ENCODE measurements around the gene MYO1H.

The MYO1H gene

DNA sequence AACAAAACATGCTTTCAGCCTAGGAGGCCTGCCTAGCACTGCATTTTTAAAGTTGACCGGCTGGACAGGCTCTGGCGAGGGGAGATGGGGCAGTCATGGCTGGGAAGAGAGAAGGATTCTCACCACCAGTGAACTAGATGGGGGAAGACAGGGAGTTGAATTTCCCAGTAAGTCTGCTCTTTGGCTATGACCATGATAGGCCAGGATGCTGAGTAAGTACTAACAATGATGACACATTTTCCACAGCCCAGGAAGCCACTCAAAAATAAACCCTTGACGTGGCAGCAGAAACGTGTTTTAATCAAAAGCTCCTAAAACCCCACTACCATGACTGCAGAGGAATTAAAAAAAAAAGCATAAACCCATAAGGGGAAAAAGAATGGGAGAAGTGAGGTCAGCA is 110.4 kb downstream of the MYO1H start:
- POLR2A ChIA-PET, result no interaction called here
- TF ChIP-seq ZNF10 (tag by site-specific recombination; IDR thresholded peaks at IDR 0.05) (no peak), ZFP37 (tag by site-specific recombination; IDR thresholded peaks at IDR 0.05) (no peak), GLIS1 (tag by site-specific recombination; IDR thresholded peaks at IDR 0.05) (no peak)
- TF ChIP-seq, protein P1, sequence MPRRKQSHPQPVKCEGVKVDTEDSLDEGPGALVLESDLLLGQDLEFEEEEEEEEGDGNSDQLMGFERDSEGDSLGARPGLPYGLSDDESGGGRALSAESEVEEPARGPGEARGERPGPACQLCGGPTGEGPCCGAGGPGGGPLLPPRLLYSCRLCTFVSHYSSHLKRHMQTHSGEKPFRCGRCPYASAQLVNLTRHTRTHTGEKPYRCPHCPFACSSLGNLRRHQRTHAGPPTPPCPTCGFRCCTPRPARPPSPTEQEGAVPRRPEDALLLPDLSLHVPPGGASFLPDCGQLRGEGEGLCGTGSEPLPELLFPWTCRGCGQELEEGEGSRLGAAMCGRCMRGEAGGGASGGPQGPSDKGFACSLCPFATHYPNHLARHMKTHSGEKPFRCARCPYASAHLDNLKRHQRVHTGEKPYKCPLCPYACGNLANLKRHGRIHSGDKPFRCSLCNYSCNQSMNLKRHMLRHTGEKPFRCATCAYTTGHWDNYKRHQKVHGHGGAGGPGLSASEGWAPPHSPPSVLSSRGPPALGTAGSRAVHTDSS (tag by site-specific recombination; IDR thresholded peaks at IDR 0.05), result no peak
- Histone ChIP-seq H3K27ac (ENCODE audit: extremely low read depth, low read depth, low read length) (no peak overlapping the region), H3K4me3 (ENCODE audit: low read depth, low read length) (no peak overlapping the region), H3K9me3 (ENCODE audit: control insufficient read depth, insufficient read depth, low read depth, low read length) (no peaks in the 10 kb centered on the region), H3K4me1 (ENCODE audit: control insufficient read depth, insufficient read depth, low read length) (peaks cover 10% of the 10 kb centered on the region), H3K36me3 (ENCODE audit: control insufficient read depth in 2 of 2, insufficient read depth in 1 of 2, low read length in 2 of 2) (peaks cover 29 to 62% of the 10 kb centered on the region in 2 experiments)
- CTCF ChIA-PET, result interaction anchor here (0.6 to 1.7 kb wide), 4 partner anchors 25 to 126 kb away, joined by 3 to 4 read pairs (median 4); no protein-coding TSS in a partner anchor

DNA sequence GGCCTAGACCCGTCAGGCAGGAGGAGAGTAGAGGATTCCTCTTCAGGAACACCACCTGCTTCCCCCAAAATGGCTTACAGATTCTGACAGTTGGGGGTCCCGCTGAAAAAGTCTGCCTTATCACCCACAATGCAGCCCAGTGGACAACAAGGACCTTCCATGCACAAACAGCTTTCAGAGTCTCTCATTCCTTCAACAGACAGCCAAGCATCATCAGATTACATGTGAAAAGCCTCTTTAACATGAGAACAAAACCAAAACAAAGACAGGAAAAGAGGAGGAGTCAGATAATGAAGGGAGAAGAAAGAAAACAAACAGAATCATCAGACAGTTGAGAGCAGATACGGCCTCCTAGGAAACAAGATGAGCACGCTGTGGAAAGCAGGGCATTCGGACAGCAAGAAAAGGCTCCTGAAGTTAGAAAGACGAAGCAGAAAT is 111.1 kb downstream of the MYO1H start:
- TF ChIP-seq ZNF555 (tag by site-specific recombination; conservative IDR thresholded peaks at IDR 0.05), result no peak
- TF ChIP-seq PRDM1 (tag by site-specific recombination; IDR thresholded peaks at IDR 0.05), result no peak
- TF ChIP-seq ZNF549 (tag by site-specific recombination; IDR thresholded peaks at IDR 0.05), result no peak
- TF ChIP-seq ZBTB17 (tag by site-specific recombination; IDR thresholded peaks at IDR 0.05), result no peak
- no peak for TF ChIP-seq ZNF324 (tag by site-specific recombination; IDR thresholded peaks at IDR 0.05)
- TF ChIP-seq ZNF791 (tag by site-specific recombination; IDR thresholded peaks at IDR 0.05), result no peak
- TF ChIP-seq SCRT2 (tag by site-specific recombination; IDR thresholded peaks at IDR 0.05), result no peak
- no peak for TF ChIP-seq KLF1 (tag by site-specific recombination; IDR thresholded peaks at IDR 0.05)
- TF ChIP-seq ZNF19 (tag by site-specific recombination; IDR thresholded peaks at IDR 0.05; ENCODE audit: low read depth), result no peak
- TF ChIP-seq OVOL3 (tag by site-specific recombination; IDR thresholded peaks at IDR 0.05), result no peak
- no peaks in the 10 kb centered on the region for H3K9me3 ChIP-seq (ENCODE audit: control insufficient read depth, insufficient read depth, low read depth, low read length)
- ChIA-PET CTCF (interaction anchor here (0.7 to 1.7 kb wide), 2 partner anchors 31 to 38 kb away, joined by 4 read pairs; no protein-coding TSS in a partner anchor), POLR2A (no interaction called here)
- no peak overlapping the region for H3K27ac ChIP-seq (ENCODE audit: extremely low read depth, low read depth, low read length)
- peaks cover 17% of the 10 kb centered on the region for H3K4me1 ChIP-seq (ENCODE audit: control insufficient read depth, insufficient read depth, low read length)
- peaks cover 25 to 55% of the 10 kb centered on the region in 2 experiments for H3K36me3 ChIP-seq (ENCODE audit: control insufficient read depth in 2 of 2, insufficient read depth in 1 of 2, low read length in 2 of 2)
- no peak overlapping the region for H3K4me3 ChIP-seq (ENCODE audit: low read depth, low read length)

DNA sequence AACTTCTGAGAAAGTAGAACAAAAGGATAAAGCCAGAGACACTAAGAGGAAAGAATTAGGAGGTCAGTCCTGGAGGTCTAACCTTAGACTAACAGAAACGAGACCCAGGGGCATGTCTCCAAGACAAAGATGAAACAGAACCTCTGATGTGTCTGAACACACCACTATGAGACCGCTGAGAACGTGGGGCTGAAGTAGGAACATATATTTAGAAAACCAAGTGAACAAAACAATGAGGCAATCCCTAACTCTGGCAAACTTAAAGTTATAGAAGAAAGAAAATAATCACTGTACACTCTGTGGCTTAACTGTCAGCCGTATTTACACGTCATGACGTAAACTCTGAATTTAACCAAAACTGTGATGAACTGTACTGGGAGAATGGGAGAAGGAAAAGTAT is 111.5 kb downstream of the MYO1H start:
- ChIA-PET CTCF (interaction anchor here (1.2 kb wide), 1 partner anchor 26 kb away, joined by 4 read pairs; no protein-coding TSS in a partner anchor), POLR2A (no interaction called here)
- Histone ChIP-seq H3K4me3 (ENCODE audit: low read depth, low read length) (no peak overlapping the region), H3K9me3 (ENCODE audit: control insufficient read depth, insufficient read depth, low read depth, low read length) (no peaks in the 10 kb centered on the region), H3K27ac (ENCODE audit: extremely low read depth, low read depth, low read length) (no peak overlapping the region), H3K4me1 (ENCODE audit: control insufficient read depth, insufficient read depth, low read length) (peaks cover 19% of the 10 kb centered on the region), H3K36me3 (ENCODE audit: control insufficient read depth in 2 of 2, insufficient read depth in 1 of 2, low read length in 2 of 2) (peaks cover 21 to 50% of the 10 kb centered on the region in 2 experiments)
- TF ChIP-seq SCRT2 (tag by site-specific recombination; IDR thresholded peaks at IDR 0.05) (no peak), ZNF184 (tag by site-specific recombination; IDR thresholded peaks at IDR 0.05) (no peak), ZNF292 (tag by site-specific recombination; IDR thresholded peaks at IDR 0.05; ENCODE audit: borderline replicate concordance, low read depth) (no peak), ZNF169 (tag by site-specific recombination; IDR thresholded peaks at IDR 0.05) (no peak), ZNF426 (tag by site-specific recombination; IDR thresholded peaks at IDR 0.05) (no peak), ZFP37 (tag by site-specific recombination; IDR thresholded peaks at IDR 0.05) (no peak), ZXDB (tag by site-specific recombination; IDR thresholded peaks at IDR 0.05) (no peak), RBAK (tag by site-specific recombination; IDR thresholded peaks at IDR 0.05) (no peak), ZFHX2 (tag by site-specific recombination; conservative IDR thresholded peaks at IDR 0.05) (no peak), ZNF214 (tag by site-specific recombination; IDR thresholded peaks at IDR 0.05; ENCODE audit: borderline replicate concordance) (no peak), KLF9 (tag by site-specific recombination; IDR thresholded peaks at IDR 0.05; ENCODE audit: low read depth) (no peak), ZNF664 (tag by site-specific recombination; IDR thresholded peaks at IDR 0.05) (no peak), ZNF747 (tag by site-specific recombination; IDR thresholded peaks at IDR 0.05) (no peak), ZNF677 (tag by site-specific recombination; IDR thresholded peaks at IDR 0.05) (no peak), ZNF394 (tag by site-specific recombination; IDR thresholded peaks at IDR 0.05; ENCODE audit: borderline replicate concordance) (no peak), ZNF529 (tag by site-specific recombination; IDR thresholded peaks at IDR 0.05; ENCODE audit: insufficient replicate concordance) (no peak)
- TF ChIP-seq, protein P2, sequence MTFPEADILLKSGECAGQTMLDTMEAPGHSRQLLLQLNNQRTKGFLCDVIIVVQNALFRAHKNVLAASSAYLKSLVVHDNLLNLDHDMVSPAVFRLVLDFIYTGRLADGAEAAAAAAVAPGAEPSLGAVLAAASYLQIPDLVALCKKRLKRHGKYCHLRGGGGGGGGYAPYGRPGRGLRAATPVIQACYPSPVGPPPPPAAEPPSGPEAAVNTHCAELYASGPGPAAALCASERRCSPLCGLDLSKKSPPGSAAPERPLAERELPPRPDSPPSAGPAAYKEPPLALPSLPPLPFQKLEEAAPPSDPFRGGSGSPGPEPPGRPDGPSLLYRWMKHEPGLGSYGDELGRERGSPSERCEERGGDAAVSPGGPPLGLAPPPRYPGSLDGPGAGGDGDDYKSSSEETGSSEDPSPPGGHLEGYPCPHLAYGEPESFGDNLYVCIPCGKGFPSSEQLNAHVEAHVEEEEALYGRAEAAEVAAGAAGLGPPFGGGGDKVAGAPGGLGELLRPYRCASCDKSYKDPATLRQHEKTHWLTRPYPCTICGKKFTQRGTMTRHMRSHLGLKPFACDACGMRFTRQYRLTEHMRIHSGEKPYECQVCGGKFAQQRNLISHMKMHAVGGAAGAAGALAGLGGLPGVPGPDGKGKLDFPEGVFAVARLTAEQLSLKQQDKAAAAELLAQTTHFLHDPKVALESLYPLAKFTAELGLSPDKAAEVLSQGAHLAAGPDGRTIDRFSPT (tag by site-specific recombination; IDR thresholded peaks at IDR 0.05), result no peak
